MCF 10A (cell line): ENCODE results near the gene B3GAT3. TPM values are rescaled to one million over a fixed set of nuclear protein-coding genes. Genes with fewer than 3 reads are reported as not detected.

ENCODE experiments used
- BruUV-seq: library from RNA; stranded (reverse); fragments of 400-500 nt; replicated peaks from 2 replicates; lab custom pipeline; 2021; lab: Mats Ljungman, UMichigan
- CTCF ChIA-PET: fragments of 300-600 bp; sonication (Branson Sonifier 250); formaldehyde crosslinking; extraction: SDS; loops from one replicate; lab custom pipeline; 2021; ENCODE audit warnings: antibody characterized with exemption, inconsistent platforms; lab: Yijun Ruan, JAX
- POLR2A ChIA-PET: fragments of 300-600, 350-650 bp; sonication (Branson Sonifier 250); formaldehyde crosslinking; extraction: SDS; loops from one replicate; lab custom pipeline; 2020; ENCODE audit warnings: antibody characterized with exemption, inconsistent platforms; lab: Yijun Ruan, JAX
- DNase-seq: peaks from one replicate; pipeline ENCODE4 v3.0.0-alpha.2; 2018; ENCODE audit not compliant: unreplicated experiment
- H3K27ac Mint-ChIP-seq: one replicate; pipeline ENCODE4 v1.8.0; 2022; ENCODE audit warnings: mild to moderate bottlenecking, low read depth, mixed read lengths; ENCODE audit not compliant: unreplicated experiment
- H3K27me3 Mint-ChIP-seq: one replicate; pipeline ENCODE4 v1.8.0; 2022; ENCODE audit warnings: mixed read lengths; ENCODE audit not compliant: insufficient read depth, unreplicated experiment
- H3K36me3 Mint-ChIP-seq: one replicate; pipeline ENCODE4 v1.8.0; 2022; ENCODE audit warnings: mild to moderate bottlenecking, moderate library complexity, mixed read lengths; ENCODE audit not compliant: insufficient read depth, unreplicated experiment
- H3K4me1 Mint-ChIP-seq: one replicate; pipeline ENCODE4 v1.8.0; 2022; ENCODE audit warnings: mixed read lengths; ENCODE audit not compliant: insufficient read depth, unreplicated experiment
- H3K4me3 Mint-ChIP-seq: one replicate; pipeline ENCODE4 v1.8.0; 2022; ENCODE audit warnings: mild to moderate bottlenecking, moderate library complexity, mixed read lengths; ENCODE audit not compliant: unreplicated experiment
- H3K9me3 Mint-ChIP-seq: one replicate; pipeline ENCODE4 v1.8.0; 2022; ENCODE audit warnings: mixed read lengths; ENCODE audit not compliant: unreplicated experiment
- CTCF ChIP-seq: fragments of 200-600 bp; IDR thresholded peaks from one replicate; pipeline ENCODE4 v1.8.0; 2022; ENCODE audit warnings: antibody characterized with exemption, mild to moderate bottlenecking; ENCODE audit not compliant: unreplicated experiment
- intact Hi-C: fragments of 100-400 bp; cut with micrococcal nuclease; formaldehyde crosslinking; loops from 2 replicates; pipeline ENCODE4 v1.14.1; 2022
- total RNA-seq: library from RNA; stranded (reverse); gene quantifications from 2 replicates; pipeline ENCODE4 v1.2.3, GENCODE V29; 2022

B3GAT3 gene
- total RNA-seq, 1 experiment from 2014 or later = 42.4 TPM

GRCh38 chr11:62599901-62600300, 21.9 kb downstream of the B3GAT3 start:
- TF ChIP-seq CTCF = no peak
- H3K4me3 Mint-ChIP-seq = peak overlapping the region; percentile 86
- DNase-seq = peak; percentile 82
- ChIA-PET POLR2A (interaction anchor here (0.6 to 5.2 kb wide), 30 partner anchors 9 to 1896 kb away, joined by 3 to 152 read pairs (median 6); partner anchors contain the start of genes AHNAK, B3GAT3, C11orf98 and CSKMT), CTCF (interaction anchor here (0.6 to 1.5 kb wide), 7 partner anchors 12 to 262 kb away, joined by 3 to 4 read pairs (median 3); partner anchors contain the start of genes EML3, GANAB and ROM1)
- intact Hi-C loops = no loop called here
- no peaks in the 10 kb centered on the region for H3K27me3 Mint-ChIP-seq
- peak overlapping the region; percentile 96 for H3K27ac Mint-ChIP-seq
- TSS peak; percentile 39 for BruUV-seq
- no peaks in the 10 kb centered on the region for H3K9me3 Mint-ChIP-seq
- H3K36me3 Mint-ChIP-seq = peaks cover 71% of the 10 kb centered on the region
- peaks cover 38% of the 10 kb centered on the region for H3K4me1 Mint-ChIP-seq

- BruUV-seq = no TSS peak
- intact Hi-C loops = no loop called here
- Mint-ChIP-seq H3K27me3 (no peaks in the 10 kb centered on the region), H3K27ac (peak overlapping the region; percentile 96), H3K36me3 (peaks cover 77% of the 10 kb centered on the region), H3K4me3 (peak overlapping the region; percentile 86), H3K9me3 (no peaks in the 10 kb centered on the region), H3K4me1 (peaks cover 38% of the 10 kb centered on the region)
- TF ChIP-seq CTCF = no peak
- CTCF ChIA-PET = interaction anchor here (0.6 to 1.4 kb wide), 3 partner anchors 14 to 263 kb away, joined by 3 to 4 read pairs (median 3); partner anchors contain the start of genes EML3 and ROM1
- POLR2A ChIA-PET = interaction anchor here (0.6 to 5.2 kb wide), 33 partner anchors 8 to 1896 kb away, joined by 3 to 152 read pairs (median 5); partner anchors contain the start of genes AHNAK, B3GAT3, C11orf98 and CSKMT
- peak; percentile 98 for DNase-seq
Measured at GRCh38 chr11:62599069-62599696, 22.6 kb downstream of the B3GAT3 start.

- ChIA-PET CTCF (interaction anchor here (0.6 to 1.1 kb wide), 3 partner anchors 57 to 98 kb away, joined by 3 to 4 read pairs (median 3); partner anchors contain the start of gene C11orf98), POLR2A (interaction anchor here (0.6 to 6.6 kb wide), 7 partner anchors 17 to 353 kb away, joined by 3 to 164 read pairs (median 3); partner anchors contain the start of genes EEF1G, EML3, LBHD1 and ROM1)
- BruUV-seq = no TSS peak
- no peak overlapping the region for H3K4me3 Mint-ChIP-seq
- peaks cover 38% of the 10 kb centered on the region for H3K4me1 Mint-ChIP-seq
- H3K9me3 Mint-ChIP-seq = no peaks in the 10 kb centered on the region
- DNase-seq = no peak
- intact Hi-C loops = no loop called here
- peaks cover 90% of the 10 kb centered on the region for H3K36me3 Mint-ChIP-seq
- H3K27me3 Mint-ChIP-seq = no peaks in the 10 kb centered on the region
- no peak for TF ChIP-seq CTCF
- no peak overlapping the region for H3K27ac Mint-ChIP-seq
Measured at GRCh38 chr11:62595124-62595523, 26.7 kb downstream of the B3GAT3 start.
